HepG2 (cell line): Measurements from ENCODE around the gene PRKAB1. TPM values are rescaled to one million over a fixed set of nuclear protein-coding genes. Genes with fewer than 3 reads are reported as not detected.

Experiments used
- ATAC-seq: fragments of 200-7000 bp; cut with Tn5 transposase; 3 replicates; pipeline ENCODE4 v1.9.1; 2020; ENCODE audit warnings: mild to moderate bottlenecking, moderate library complexity
- BruUV-seq: library from RNA; stranded (reverse); fragments of 400-500 nt; replicated peaks from 2 replicates; lab custom pipeline; 2021; lab: Mats Ljungman, UMichigan
- CTCF ChIA-PET: fragments of 300-600 bp; formaldehyde crosslinking; extraction: SDS; loops from one replicate; lab custom pipeline; 2021; ENCODE audit warnings: low total read pairs, inconsistent platforms, low intra/inter-chr PET ratio; lab: Yijun Ruan, JAX
- POLR2A ChIA-PET: fragments of 350-600 bp; sonication (Branson Sonifier 250); formaldehyde crosslinking; loops from one replicate; lab custom pipeline; 2020; ENCODE audit warnings: antibody characterized with exemption, inconsistent platforms; lab: Yijun Ruan, JAX
- DNase-seq: peaks from one replicate; pipeline ENCODE4 v3.0.0-alpha.2; 2015; ENCODE audit warnings: low spot score
- FAIRE-seq: peaks from 3 replicates; lab custom pipeline; 2011; peaks lifted over from hg19 to GRCh38; lab: Jason Lieb, UNC
- H2AFZ ChIP-seq: one replicate; pipeline ENCODE4 v1.6.1; 2011; ENCODE audit warnings: low read length, inconsistent platforms
- H3K27ac ChIP-seq: fragments of 300-600 bp; 3 replicates; pipeline ENCODE4 v1.8.0; 2011; ENCODE audit warnings: mixed run types, mild to moderate bottlenecking, mixed read lengths, low read length, inconsistent platforms; ENCODE audit not compliant: insufficient read depth; ENCODE audit errors: extremely low read length
- H3K27me3 ChIP-seq, 2 experiments: fragments of 200-600 bp in 1 of 2; 2 replicates in 1 of 2; 3 replicates in 1 of 2; pipeline versions ENCODE4 v1.6.0 to v1.8.0; 2011; ENCODE audit warnings: low read length in 2 of 2, mild to moderate bottlenecking in 2 of 2, moderate library complexity in 2 of 2, inconsistent platforms in 1 of 2; ENCODE audit not compliant: insufficient read depth in 2 of 2, control insufficient read depth in 1 of 2
- H3K36me3 ChIP-seq, 2 experiments: fragments of 200-600 bp in 1 of 2; replicated peaks in 1 of 2; 2 replicates in 1 of 2; 3 replicates in 1 of 2; pipeline versions ENCODE4 v1.5.1 to v1.8.0; 2011; ENCODE audit warnings: low read length in 2 of 2, inconsistent platforms in 1 of 2; ENCODE audit not compliant: insufficient read depth in 2 of 2, control insufficient read depth in 1 of 2
- H3K4me1 ChIP-seq: 2 replicates; pipeline ENCODE4 v1.5.1; 2012; ENCODE audit warnings: low read length, inconsistent platforms; ENCODE audit not compliant: insufficient read depth
- H3K4me2 ChIP-seq: 2 replicates; pipeline ENCODE4 v1.6.0; 2011; ENCODE audit warnings: low read depth, low read length, inconsistent platforms
- H3K4me3 ChIP-seq, 3 experiments: fragments of 200-600 bp in 1 of 3; sonication (generic), shearing (Covaris generic) in 1 of 3; replicated peaks in 1 of 3; 2 replicates each; pipeline ENCODE4 v1.5.1; 2011 to 2016; ENCODE audit warnings: low read length in 3 of 3, inconsistent platforms in 2 of 3, low read depth in 2 of 3, mild to moderate bottlenecking in 2 of 3, control low read depth in 1 of 3, mixed read lengths in 1 of 3; ENCODE audit not compliant: insufficient read depth in 1 of 3
- H3K79me2 ChIP-seq: one replicate; pipeline ENCODE4 v1.6.1; 2011; ENCODE audit warnings: low read length, inconsistent platforms; ENCODE audit not compliant: insufficient read depth
- H3K9ac ChIP-seq: 2 replicates; pipeline ENCODE4 v1.6.0; 2011; ENCODE audit warnings: mild to moderate bottlenecking, low read depth, low read length, inconsistent platforms; ENCODE audit not compliant: insufficient read depth
- H3K9me3 ChIP-seq: 2 replicates; pipeline ENCODE4 v1.5.1; 2012; ENCODE audit warnings: mild to moderate bottlenecking, low read length
- H4K20me1 ChIP-seq: 2 replicates; pipeline ENCODE4 v1.6.0; 2011; ENCODE audit warnings: inconsistent platforms, mild to moderate bottlenecking, low read length, moderate library complexity; ENCODE audit not compliant: insufficient read depth
- HOXA9 ChIP-seq: sonication (generic); formaldehyde crosslinking; IDR thresholded peaks from 2 replicates; pipeline ENCODE4 v1.8.1; 2022; ENCODE audit warnings: missing genetic modification reagents, mild to moderate bottlenecking, moderate library complexity, borderline replicate concordance
- MTA1 ChIP-seq: sonication (generic); formaldehyde crosslinking; IDR thresholded peaks from 2 replicates; pipeline ENCODE4 v1.4.0; 2020; ENCODE audit warnings: missing genetic modification reagents, mild to moderate bottlenecking, borderline replicate concordance
- ONECUT2 ChIP-seq: sonication (generic); formaldehyde crosslinking; IDR thresholded peaks from 2 replicates; pipeline ENCODE4 v1.4.0; 2020; ENCODE audit warnings: missing genetic modification reagents
- ZNF17 ChIP-seq: sonication (generic); formaldehyde crosslinking; IDR thresholded peaks from 2 replicates; pipeline ENCODE4 v1.5.0; 2020; ENCODE audit warnings: mild to moderate bottlenecking, missing genetic modification reagents
- ZNF18 ChIP-seq: sonication (generic); formaldehyde crosslinking; IDR thresholded peaks from 2 replicates; pipeline ENCODE4 v1.8.0; 2022; ENCODE audit warnings: mild to moderate bottlenecking, missing genetic modification reagents; ENCODE audit not compliant: insufficient replicate concordance
- ZNF543 ChIP-seq: sonication (generic); formaldehyde crosslinking; IDR thresholded peaks from 2 replicates; pipeline ENCODE4 v1.4.0; 2020; ENCODE audit warnings: mild to moderate bottlenecking, missing genetic modification reagents
- ZNF597 ChIP-seq: sonication (generic); formaldehyde crosslinking; IDR thresholded peaks from 2 replicates; pipeline ENCODE4 v1.5.0; 2020; ENCODE audit warnings: missing genetic modification reagents
- WGBS: methylation state at CpG from one replicate; pipeline ENCODE4 v1.1.6; 2017; ENCODE audit warnings: low lambda C conversion rate; 5-methylcytosine and 5-hydroxymethylcytosine counted together
- in situ Hi-C: cut with HindIII; loops from 2 replicates; pipeline ENCODE4 v1.10.0; 2017; ENCODE audit warnings: low pct_unique_long_range_greater_than_20kb; ENCODE audit not compliant: extremely low pct_ligation_motif_present
- intact Hi-C: fragments of 100-400 bp; cut with micrococcal nuclease; formaldehyde crosslinking; loops from one replicate; pipeline ENCODE4 v1.10.0; 2022; ENCODE audit not compliant: unreplicated experiment
- polyA plus RNA-seq, 8 experiments: library from polyadenylated mRNA; depleted of rRNA in 3 of 8; stranded (reverse) in 7 of 8; unstranded in 1 of 8; fragments of >200 nt; fragmentation: Illumina TruSeq in 4 of 8; extraction: Trizol in 4 of 8; gene quantifications; 2 replicates each; pipeline versions ENCODE4 v1.2.1 to v1.2.3, GENCODE V29; 2011 to 2016; ENCODE audit warnings: low read depth in 4 of 8, missing spikeins in 1 of 8, mixed read lengths in 1 of 8; ENCODE audit not compliant: insufficient read depth in 1 of 8
- total RNA-seq, 5 experiments: library from RNA; depleted of rRNA; stranded (reverse); fragments of >200 nt; fragmentation: Illumina TruSeq; extraction: Trizol; gene quantifications; 2 replicates each; pipeline ENCODE4 v1.2.3, GENCODE V29; 2016; ENCODE audit warnings: low read depth in 1 of 5

Gene PRKAB1
- total and polyA plus RNA-seq, 2 of the 13 experiments (the other 11 are each of a cell fraction or from before 2014, with no cell fraction given): 28.4 to 35.5 TPM

DNA sequence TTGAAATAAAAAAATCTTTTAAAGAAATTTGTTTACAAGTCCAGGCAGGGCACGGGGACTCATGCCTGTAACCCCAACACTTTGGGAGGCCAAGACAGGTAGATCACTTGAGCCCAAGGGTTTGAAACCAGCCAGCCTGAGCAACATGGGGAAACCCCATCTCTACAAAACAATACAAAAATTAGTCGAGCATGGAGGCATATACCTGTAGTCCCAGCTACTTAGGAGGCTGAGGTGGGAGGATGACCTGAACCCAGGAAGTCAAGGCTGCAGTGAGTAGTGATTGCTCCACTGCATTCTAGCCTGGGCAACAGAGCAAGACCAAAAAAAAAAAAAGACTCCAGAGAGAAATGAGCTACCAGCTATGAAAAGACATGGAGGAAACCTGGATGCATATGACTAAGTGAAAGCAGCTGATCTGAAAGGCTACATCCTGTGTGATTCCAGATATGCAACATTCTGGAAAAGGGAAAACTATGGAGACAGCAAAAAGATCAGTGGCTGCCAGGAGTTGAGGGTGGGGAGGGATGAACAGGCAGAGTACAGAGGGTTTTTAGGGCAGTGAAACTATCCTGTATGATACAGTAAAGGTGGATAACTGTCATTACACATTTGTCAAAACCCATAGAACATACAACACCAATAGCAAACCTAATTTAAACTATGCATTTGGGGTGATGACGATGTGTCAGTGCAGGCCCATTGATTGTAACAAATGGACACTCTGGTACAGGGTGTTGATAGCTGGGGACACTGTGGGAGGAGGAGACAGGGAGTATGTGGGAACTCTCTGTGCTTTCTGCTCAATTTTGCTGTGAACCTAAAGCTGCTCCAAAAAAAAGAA lies 59.9 kb downstream of the PRKAB1 start (continued):
- TF ChIP-seq ZNF18 (CRISPR knock-in tag) (no peak), ZNF597 (no peak), ONECUT2 (CRISPR knock-in tag) (no peak)

GRCh38 chr12:119728444-119728745 lies 60.5 kb downstream of the PRKAB1 start:
- ATAC-seq: no peak
- H3K4me3 ChIP-seq: no peak overlapping the region
- H3K27ac ChIP-seq: no peak overlapping the region
- H2AFZ ChIP-seq: no peak overlapping the region
- 95% methylated on average over 6 of the region's 6 CpGs for WGBS
- no peaks in the 10 kb centered on the region for H3K27me3 ChIP-seq
- in situ Hi-C loops (no loop called here), intact Hi-C loops (no loop called here)
- H3K79me2 ChIP-seq: no peaks in the 10 kb centered on the region
- no peak overlapping the region for H3K9ac ChIP-seq
- DNase-seq: no peak
- FAIRE-seq: no peak
- H3K4me1 ChIP-seq: no peaks in the 10 kb centered on the region
- H3K4me2 ChIP-seq: no peak overlapping the region
- ChIA-PET POLR2A (no interaction called here), CTCF (no interaction called here)
- H3K9me3 ChIP-seq: no peaks in the 10 kb centered on the region
- TF ChIP-seq MTA1 (CRISPR knock-in tag): no peak
- no peak for TF ChIP-seq HOXA9
- no peak for TF ChIP-seq ZNF543 (CRISPR knock-in tag)
- TF ChIP-seq ZNF17 (CRISPR knock-in tag): no peak
- no TSS peak for BruUV-seq
- no peaks in the 10 kb centered on the region for H4K20me1 ChIP-seq
- peaks cover 3 to 22% of the 10 kb centered on the region in 2 experiments; a peak in 4 of 5 replicates for H3K36me3 ChIP-seq
